PC-9 (cell line): ENCODE measurements around the gene NUDT22. TPM values are rescaled to one million over a fixed set of nuclear protein-coding genes. Genes with fewer than 3 reads are reported as not detected.

ENCODE experiments used
- BruUV-seq: library from RNA; stranded (reverse); fragments of 400-500 nt; replicated peaks from 2 replicates; lab custom pipeline; 2021; lab: Mats Ljungman, UMichigan
- CTCF ChIA-PET: fragments of 300-600 bp; sonication (Branson Sonifier 250); formaldehyde crosslinking; loops from one replicate; lab custom pipeline; 2022; ENCODE audit warnings: antibody characterized with exemption; lab: Charles Lee
- POLR2A ChIA-PET: fragments of 300-600 bp; sonication (Branson Sonifier 250); formaldehyde crosslinking; loops from one replicate; lab custom pipeline; 2022; ENCODE audit warnings: antibody characterized with exemption; ENCODE audit not compliant: unreplicated experiment; lab: Charles Lee
- DNase-seq, 2 experiments: peaks; one replicate each; pipeline versions ENCODE4 v3.0.0 to v3.0.0-alpha.2; 2015 to 2022; ENCODE audit warnings: mixed read lengths in 1 of 2
- H2AFZ ChIP-seq: fragments of 200-600 bp; sonication (generic); 2 replicates; pipeline ENCODE4 v1.8.1; 2017; ENCODE audit warnings: antibody characterized with exemption
- H3F3A ChIP-seq: fragments of 200-600 bp; sonication (generic); 2 replicates; pipeline ENCODE4 v1.8.1; 2017; ENCODE audit warnings: antibody characterized with exemption, mild to moderate bottlenecking, low read depth; ENCODE audit not compliant: insufficient read depth
- H3K27ac ChIP-seq: fragments of 200-600 bp; sonication (generic); 2 replicates; pipeline ENCODE4 v1.6.1; 2016; ENCODE audit warnings: mixed run types
- H3K27me3 ChIP-seq: fragments of 200-600 bp; sonication (generic); 2 replicates; pipeline ENCODE4 v1.6.1; 2016; ENCODE audit warnings: low read depth, mixed run types; ENCODE audit not compliant: insufficient read depth
- H3K36me3 ChIP-seq: fragments of 200-600 bp; sonication (generic); 2 replicates; pipeline ENCODE4 v1.6.1; 2016; ENCODE audit warnings: low read depth, mixed run types
- H3K4me1 ChIP-seq: fragments of 200-600 bp; sonication (generic); replicated peaks from 2 replicates; pipeline ENCODE4 v1.6.1; 2016; ENCODE audit warnings: mixed run types; ENCODE audit not compliant: insufficient read depth
- H3K4me2 ChIP-seq: fragments of 200-600 bp; sonication (generic); 2 replicates; pipeline ENCODE4 v1.6.1; 2017; ENCODE audit warnings: mixed run types
- H3K4me3 ChIP-seq: fragments of 200-600 bp; sonication (generic); 2 replicates; pipeline ENCODE4 v1.6.1; 2016; ENCODE audit warnings: mixed run types
- H3K79me2 ChIP-seq: fragments of 200-600 bp; sonication (generic); 2 replicates; pipeline ENCODE4 v1.6.1; 2017; ENCODE audit warnings: low read depth, mixed run types
- H3K9me2 ChIP-seq: fragments of 200-600 bp; sonication (generic); 2 replicates; pipeline ENCODE4 v1.8.1; 2017; ENCODE audit warnings: mild to moderate bottlenecking; ENCODE audit not compliant: insufficient read depth
- H3K9me3 ChIP-seq: fragments of 200-600 bp; sonication (generic); 2 replicates; pipeline ENCODE4 v1.8.1; 2016; ENCODE audit warnings: low read depth; ENCODE audit not compliant: insufficient read depth
- H4K20me1 ChIP-seq: fragments of 200-600 bp; sonication (generic); 2 replicates; pipeline ENCODE4 v1.8.1; 2017; ENCODE audit not compliant: insufficient read depth
- EZH2 ChIP-seq: fragments of 200-600 bp; sonication (generic); IDR thresholded peaks from 2 replicates; pipeline ENCODE4 v1.8.0; 2017; ENCODE audit warnings: antibody characterized with exemption, low read depth
- intact Hi-C: fragments of 100-400 bp; cut with micrococcal nuclease; formaldehyde crosslinking; loops from one replicate; pipeline ENCODE4 v1.10.0; 2022; ENCODE audit not compliant: unreplicated experiment
- total RNA-seq: library from RNA; stranded (reverse); gene quantifications from 2 replicates; pipeline ENCODE4 v1.2.3, GENCODE V29; 2021
- TF ChIP-seq, protein P1 (sequence below): fragments of 200-600 bp; sonication (generic); conservative IDR thresholded peaks from 2 replicates; pipeline ENCODE4 v1.6.1; 2017; ENCODE audit warnings: mixed run types, antibody characterized with exemption, mild to moderate bottlenecking, moderate library complexity

The NUDT22 gene
- total RNA-seq, 1 experiment from 2014 or later: 87.4 TPM

DNA sequence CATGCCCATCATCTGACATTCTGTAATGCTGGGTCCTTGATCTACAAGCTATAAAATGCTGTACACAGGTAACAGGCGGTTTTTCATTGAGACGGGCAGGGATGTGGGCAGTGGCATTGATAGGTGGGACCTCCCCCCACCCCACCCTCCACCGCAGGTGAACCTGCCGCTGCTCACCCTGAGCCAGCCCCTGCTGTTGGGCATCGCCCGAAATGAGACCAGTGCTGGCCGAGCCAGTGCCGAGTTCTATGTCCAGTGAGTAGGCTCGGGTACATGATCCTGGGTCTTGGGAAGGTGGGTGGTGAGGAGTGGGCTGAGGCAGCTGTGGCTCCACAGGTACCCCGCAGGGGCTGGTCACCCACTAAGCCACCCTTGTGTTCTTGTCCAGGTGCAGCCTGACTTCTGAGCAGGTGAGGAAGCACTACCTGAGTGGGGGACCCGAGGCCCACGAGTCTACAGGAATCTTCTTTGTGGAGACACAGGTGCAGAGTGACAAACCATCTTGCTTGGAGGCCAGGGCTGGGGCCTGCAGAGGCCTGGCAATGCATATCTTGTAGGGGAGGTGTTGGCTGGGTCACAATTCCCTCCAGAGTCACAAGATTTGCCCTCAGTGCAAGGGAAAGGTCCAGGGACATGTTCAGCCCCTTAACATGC is 3.1 kb downstream of the NUDT22 start:
- H3F3A ChIP-seq: peaks cover 30% of the 10 kb centered on the region
- no peak overlapping the region for H3K27ac ChIP-seq
- H3K27me3 ChIP-seq: no peaks in the 10 kb centered on the region
- no peak overlapping the region for H2AFZ ChIP-seq
- TF ChIP-seq EZH2: no peak
- TF ChIP-seq, protein P1, sequence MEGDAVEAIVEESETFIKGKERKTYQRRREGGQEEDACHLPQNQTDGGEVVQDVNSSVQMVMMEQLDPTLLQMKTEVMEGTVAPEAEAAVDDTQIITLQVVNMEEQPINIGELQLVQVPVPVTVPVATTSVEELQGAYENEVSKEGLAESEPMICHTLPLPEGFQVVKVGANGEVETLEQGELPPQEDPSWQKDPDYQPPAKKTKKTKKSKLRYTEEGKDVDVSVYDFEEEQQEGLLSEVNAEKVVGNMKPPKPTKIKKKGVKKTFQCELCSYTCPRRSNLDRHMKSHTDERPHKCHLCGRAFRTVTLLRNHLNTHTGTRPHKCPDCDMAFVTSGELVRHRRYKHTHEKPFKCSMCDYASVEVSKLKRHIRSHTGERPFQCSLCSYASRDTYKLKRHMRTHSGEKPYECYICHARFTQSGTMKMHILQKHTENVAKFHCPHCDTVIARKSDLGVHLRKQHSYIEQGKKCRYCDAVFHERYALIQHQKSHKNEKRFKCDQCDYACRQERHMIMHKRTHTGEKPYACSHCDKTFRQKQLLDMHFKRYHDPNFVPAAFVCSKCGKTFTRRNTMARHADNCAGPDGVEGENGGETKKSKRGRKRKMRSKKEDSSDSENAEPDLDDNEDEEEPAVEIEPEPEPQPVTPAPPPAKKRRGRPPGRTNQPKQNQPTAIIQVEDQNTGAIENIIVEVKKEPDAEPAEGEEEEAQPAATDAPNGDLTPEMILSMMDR: no peak
- peaks cover 34% of the 10 kb centered on the region for H3K4me1 ChIP-seq
- H3K36me3 ChIP-seq: no peaks in the 10 kb centered on the region
- H3K9me3 ChIP-seq: no peaks in the 10 kb centered on the region
- H3K9me2 ChIP-seq: no peaks in the 10 kb centered on the region
- BruUV-seq: no TSS peak
- POLR2A ChIA-PET: interaction anchor here (0.6 kb wide), 1 partner anchor 222 kb away, joined by 5 read pairs; no protein-coding TSS in a partner anchor
- intact Hi-C loops: no loop called here
- peak overlapping the region; percentile 76; the same call in 1 of the 2 replicates for H3K4me2 ChIP-seq
- no peak for DNase-seq
- peaks cover 3% of the 10 kb centered on the region for H4K20me1 ChIP-seq
- CTCF ChIA-PET: no interaction called here
- H3K4me3 ChIP-seq: no peak overlapping the region
- peaks cover 34% of the 10 kb centered on the region for H3K79me2 ChIP-seq

DNA sequence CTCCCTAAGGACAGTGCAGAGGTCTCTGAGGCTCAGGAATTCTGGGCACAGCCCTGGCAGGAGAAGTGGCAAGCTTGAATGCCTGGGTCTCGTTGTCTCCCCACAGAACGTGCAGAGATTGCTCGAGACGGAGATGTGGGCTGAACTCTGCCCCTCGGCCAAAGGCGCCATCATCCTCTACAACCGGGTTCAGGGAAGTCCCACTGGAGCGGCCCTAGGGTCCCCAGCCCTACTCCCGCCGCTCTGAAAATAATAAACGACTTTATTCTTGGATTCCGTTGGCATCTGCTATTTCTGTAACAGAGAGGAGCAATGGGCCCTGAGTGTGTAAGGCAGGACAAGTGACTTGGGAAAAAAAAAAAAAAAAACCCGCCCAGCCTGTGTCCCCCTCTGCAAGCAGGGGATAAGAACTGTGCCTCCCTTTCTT is 3.7 kb downstream of the NUDT22 start:
- peak overlapping the region; percentile 80; the same call in 1 of the 2 replicates for H2AFZ ChIP-seq

DNA sequence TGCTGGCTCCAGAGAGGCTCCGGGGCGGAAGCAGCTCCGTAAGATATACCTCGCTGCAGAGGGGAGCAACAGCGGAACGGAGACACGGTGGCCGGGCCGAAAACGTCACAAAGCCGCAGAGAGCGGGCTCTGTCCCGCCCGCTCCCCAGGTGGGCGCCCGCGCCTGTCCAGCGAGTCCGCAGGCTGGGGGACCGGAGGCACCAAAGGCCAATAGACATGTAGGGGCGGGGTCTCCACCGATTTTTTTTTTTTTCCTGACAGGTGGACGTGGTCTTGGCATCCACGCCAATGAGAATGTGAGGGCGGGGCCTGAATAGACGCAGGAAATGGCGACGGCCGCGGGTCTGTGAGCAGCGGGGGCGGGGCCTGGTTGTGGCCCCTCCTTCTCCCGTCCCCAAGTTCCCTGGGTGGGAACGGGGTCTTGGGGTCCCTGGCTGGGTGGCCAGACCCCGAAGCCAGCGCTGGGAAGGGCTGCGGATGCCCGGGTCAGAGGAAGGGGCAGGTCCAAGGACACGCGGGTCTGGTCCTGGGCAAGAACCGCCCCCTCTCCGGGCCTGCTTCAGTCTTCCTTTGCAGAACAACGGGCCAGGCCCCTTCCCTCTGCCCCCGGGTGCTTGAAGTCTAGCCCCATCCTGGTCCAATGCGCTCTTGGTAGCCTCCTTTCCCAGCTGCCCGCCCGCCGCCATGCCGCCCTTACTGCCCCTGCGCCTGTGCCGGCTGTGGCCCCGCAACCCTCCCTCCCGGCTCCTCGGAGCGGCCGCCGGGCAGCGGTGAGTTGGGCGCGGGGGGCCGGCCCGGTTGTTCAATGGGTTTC is 4.3 kb downstream of the NUDT22 start, which contains the start of gene DNAJC4:
Gene DNAJC4, plus strand, starts transcription at position 378 of the 814 bp plus-strand sequence. Its CDS starts 307 bp downstream, at position 685.
- peak within 1 kb of the TSS; percentile 76 for H3K4me2 ChIP-seq
- intact Hi-C loops: loop anchor here (1.0 to 5.0 kb wide), 2 partner anchors 10 to 43 kb away; partner anchors contain the start of gene STIP1
- TF ChIP-seq, protein P1: no peak
- TF ChIP-seq EZH2: no peak
- BruUV-seq: no TSS peak
- CTCF ChIA-PET: interaction anchor here (0.5 kb wide), 1 partner anchor 71 kb away, joined by 8 read pairs; no protein-coding TSS in a partner anchor
- H2AFZ ChIP-seq: peak within 1 kb of the TSS; percentile 80
- H3K36me3 ChIP-seq: no peaks in the 10 kb centered on the region
- H4K20me1 ChIP-seq: peaks cover 8% of the 10 kb centered on the region
- no peaks in the 10 kb centered on the region for H3K27me3 ChIP-seq
- POLR2A ChIA-PET: no interaction called here
- peaks cover 24% of the 10 kb centered on the region for H3F3A ChIP-seq
- H3K27ac ChIP-seq: no peak within 1 kb of the TSS
- H3K9me2 ChIP-seq: no peaks in the 10 kb centered on the region
- H3K4me1 ChIP-seq: peaks cover 31% of the 10 kb centered on the region
- H3K4me3 ChIP-seq: peak within 1 kb of the TSS; percentile 81
- H3K79me2 ChIP-seq: peaks cover 31% of the 10 kb centered on the region
- H3K9me3 ChIP-seq: no peaks in the 10 kb centered on the region
- DNase-seq: peak; percentile 89 to 96

More for the DNA sequence above, 3.7 kb downstream of the NUDT22 start:
- Histone ChIP-seq H3K9me2 (no peaks in the 10 kb centered on the region), H3K79me2 (peaks cover 33% of the 10 kb centered on the region), H3K9me3 (no peaks in the 10 kb centered on the region), H3K27me3 (no peaks in the 10 kb centered on the region), H3K27ac (no peak overlapping the region), H4K20me1 (peaks cover 3% of the 10 kb centered on the region), H3K4me3 (peak overlapping the region; percentile 81), H3K36me3 (no peaks in the 10 kb centered on the region), H3K4me1 (peaks cover 33% of the 10 kb centered on the region), H3F3A (peaks cover 27% of the 10 kb centered on the region), H3K4me2 (peak overlapping the region; percentile 76)
- BruUV-seq: no TSS peak
- TF ChIP-seq, protein P1: no peak
- no peak for TF ChIP-seq EZH2
- ChIA-PET POLR2A (no interaction called here), CTCF (no interaction called here)
- DNase-seq: no peak
- intact Hi-C loops: loop anchor here (1.0 to 5.0 kb wide), 2 partner anchors 11 to 42 kb away; partner anchors contain the start of gene STIP1
